ENCODE measurements around the gene CELA2A. TPM values are rescaled to one million over a fixed set of nuclear protein-coding genes. Genes with fewer than 3 reads are reported as not detected.
"Not testable (repeated sequence)": the region's sequence is repeated elsewhere in the genome, so short reads cannot be mapped to it uniquely, and the experiment has no call there.

Gene CELA2A
- total RNA-seq, 4 donors from 2014 or later, result not detected

GRCh38 chr1:15488371-15488770 is 31.8 kb downstream of the CELA2A start:
- no peak overlapping the region for H3K4me3 ChIP-seq (ENCODE audit: low read depth, poor library complexity, severe bottlenecking)
- no peak for TF ChIP-seq POLR2A (IDR thresholded peaks at IDR 0.05)
- TF ChIP-seq CTCF (IDR thresholded peaks at IDR 0.05), result no peak
- intact Hi-C loops (cut with DNase I; ENCODE audit: low total_unique reads), result no loop called here
- DNase-seq (ENCODE audit: low spot score in 2 of 2), result no peak
- 92 to 96% methylated on average over 3 of the region's 3 CpGs for WGBS, 2 donors

- WGBS, 2 donors, result 88 to 92% methylated on average over 12 to 13 of the region's 13 CpGs
Measured at GRCh38 chr1:15489052-15489736, 32.7 kb downstream of the CELA2A start.

GRCh38 chr1:15491010-15491409 is 34.5 kb downstream of the CELA2A start:
- intact Hi-C loops (cut with DNase I; ENCODE audit: low total_unique reads); H3K4me3 ChIP-seq (ENCODE audit: low read depth, poor library complexity, severe bottlenecking); DNase-seq (ENCODE audit: low spot score in 2 of 2): not testable (repeated sequence)
- 91 to 93% methylated on average over 4 of the region's 4 CpGs for WGBS, 2 donors

More at GRCh38 chr1:15489052-15489736, 32.7 kb downstream of the CELA2A start:
- TF ChIP-seq POLR2A (IDR thresholded peaks at IDR 0.05) (no peak), CTCF (IDR thresholded peaks at IDR 0.05) (no peak)
- intact Hi-C loops (cut with DNase I; ENCODE audit: low total_unique reads), result no loop called here
- no peak for DNase-seq (ENCODE audit: low spot score in 2 of 2)
- no peak overlapping the region for H3K4me3 ChIP-seq (ENCODE audit: low read depth, poor library complexity, severe bottlenecking)

- 79% methylated on average over 5 of the region's 5 CpGs for WGBS, 2 donors
- intact Hi-C loops (cut with DNase I; ENCODE audit: low total_unique reads), result no loop called here
- H3K4me3 ChIP-seq (ENCODE audit: low read depth, poor library complexity, severe bottlenecking), result no peak overlapping the region
Measured at GRCh38 chr1:15492596-15492995, 36.1 kb downstream of the CELA2A start.

GRCh38 chr1:15493869-15494390 is 37.4 kb downstream of the CELA2A start:
- intact Hi-C loops (cut with DNase I; ENCODE audit: low total_unique reads), result no loop called here
- 94 to 98% methylated on average over 9 of the region's 9 CpGs for WGBS, 2 donors
- no peak for DNase-seq (ENCODE audit: low spot score in 2 of 2)
- H3K4me3 ChIP-seq (ENCODE audit: low read depth, poor library complexity, severe bottlenecking), result no peak overlapping the region
- TF ChIP-seq POLR2A (IDR thresholded peaks at IDR 0.05) (no peak), CTCF (IDR thresholded peaks at IDR 0.05) (no peak)

More at GRCh38 chr1:15492596-15492995, 36.1 kb downstream of the CELA2A start:
- DNase-seq (ENCODE audit: low spot score in 2 of 2), result no peak
- TF ChIP-seq CTCF (IDR thresholded peaks at IDR 0.05), result no peak
- TF ChIP-seq POLR2A (IDR thresholded peaks at IDR 0.05), result no peak

- DNase-seq (ENCODE audit: low spot score in 2 of 2), result no peak
- intact Hi-C loops (cut with DNase I; ENCODE audit: low total_unique reads), result no loop called here
- H3K4me3 ChIP-seq (ENCODE audit: low read depth, poor library complexity, severe bottlenecking), result no peak overlapping the region
- WGBS, 2 donors, result 88 to 89% methylated on average over 19 of the region's 19 CpGs
- TF ChIP-seq POLR2A (IDR thresholded peaks at IDR 0.05) (no peak), CTCF (IDR thresholded peaks at IDR 0.05) (no peak)
Measured at GRCh38 chr1:15500184-15501178, 43.9 kb downstream of the CELA2A start.

Measured in lower leg skin (tissue), 4 donors.